Endothelial cell of coronary artery (primary cell): Measurements from ENCODE around the gene MPI. TPM values are rescaled to one million over a fixed set of nuclear protein-coding genes. Genes with fewer than 3 reads are reported as not detected.

ENCODE experiments used
- total RNA-seq: library from RNA; depleted of rRNA; stranded (reverse); fragments of >200 nt; gene quantifications from 2 replicates; pipeline ENCODE4 v1.2.3, GENCODE V29; 2014

MPI gene, protein sequence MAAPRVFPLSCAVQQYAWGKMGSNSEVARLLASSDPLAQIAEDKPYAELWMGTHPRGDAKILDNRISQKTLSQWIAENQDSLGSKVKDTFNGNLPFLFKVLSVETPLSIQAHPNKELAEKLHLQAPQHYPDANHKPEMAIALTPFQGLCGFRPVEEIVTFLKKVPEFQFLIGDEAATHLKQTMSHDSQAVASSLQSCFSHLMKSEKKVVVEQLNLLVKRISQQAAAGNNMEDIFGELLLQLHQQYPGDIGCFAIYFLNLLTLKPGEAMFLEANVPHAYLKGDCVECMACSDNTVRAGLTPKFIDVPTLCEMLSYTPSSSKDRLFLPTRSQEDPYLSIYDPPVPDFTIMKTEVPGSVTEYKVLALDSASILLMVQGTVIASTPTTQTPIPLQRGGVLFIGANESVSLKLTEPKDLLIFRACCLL
- total RNA-seq, result 34.3 and 65.8 TPM in 2 replicates

DNA sequence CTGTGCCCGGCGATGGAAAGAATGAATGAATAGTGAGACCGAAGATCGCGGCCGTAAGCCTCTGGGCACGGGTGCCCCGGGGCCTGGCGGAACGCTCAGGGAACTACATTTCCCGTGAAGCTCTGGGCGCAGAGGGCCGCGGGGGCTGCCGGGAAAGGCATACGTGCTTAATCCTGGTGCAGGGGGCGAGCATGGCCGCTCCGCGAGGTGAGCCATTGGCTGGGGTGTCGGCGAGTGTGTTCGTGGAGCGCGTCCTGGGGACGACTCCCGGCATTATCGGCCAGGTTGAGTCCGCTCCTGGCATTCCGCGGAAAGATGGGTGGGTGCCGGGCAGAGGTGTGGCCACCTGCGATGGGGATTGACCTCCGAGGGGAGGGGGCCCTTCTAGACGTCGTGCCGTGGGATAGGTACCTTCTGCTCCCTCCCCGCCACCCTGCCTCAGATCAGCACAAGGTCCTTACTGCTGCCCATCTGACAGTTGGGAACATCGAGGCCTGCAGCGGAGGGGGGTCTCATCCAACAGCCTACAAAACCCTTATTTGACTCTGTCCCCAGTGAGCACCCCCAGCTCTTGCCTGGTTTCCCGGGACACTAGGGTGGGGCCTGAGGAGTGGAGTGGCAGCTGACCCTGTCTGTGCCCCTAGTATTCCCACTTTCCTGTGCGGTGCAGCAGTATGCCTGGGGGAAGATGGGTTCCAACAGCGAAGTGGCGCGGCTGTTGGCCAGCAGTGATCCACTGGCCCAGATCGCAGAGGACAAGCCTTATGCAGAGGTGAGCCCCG lies at the start of gene MPI:
Gene MPI (plus strand): TSS at position 160 of the 782 bp plus-strand sequence. CDS start 32 bp downstream, at position 192.

GRCh38 chr15:74842581-74843444 lies 47.0 kb upstream of the MPI start, which contains the start of gene ULK3:
Gene ULK3, minus strand, starts transcription at chr15:74843156. Its CDS starts 51 bp downstream, at chr15:74843105.

DNA sequence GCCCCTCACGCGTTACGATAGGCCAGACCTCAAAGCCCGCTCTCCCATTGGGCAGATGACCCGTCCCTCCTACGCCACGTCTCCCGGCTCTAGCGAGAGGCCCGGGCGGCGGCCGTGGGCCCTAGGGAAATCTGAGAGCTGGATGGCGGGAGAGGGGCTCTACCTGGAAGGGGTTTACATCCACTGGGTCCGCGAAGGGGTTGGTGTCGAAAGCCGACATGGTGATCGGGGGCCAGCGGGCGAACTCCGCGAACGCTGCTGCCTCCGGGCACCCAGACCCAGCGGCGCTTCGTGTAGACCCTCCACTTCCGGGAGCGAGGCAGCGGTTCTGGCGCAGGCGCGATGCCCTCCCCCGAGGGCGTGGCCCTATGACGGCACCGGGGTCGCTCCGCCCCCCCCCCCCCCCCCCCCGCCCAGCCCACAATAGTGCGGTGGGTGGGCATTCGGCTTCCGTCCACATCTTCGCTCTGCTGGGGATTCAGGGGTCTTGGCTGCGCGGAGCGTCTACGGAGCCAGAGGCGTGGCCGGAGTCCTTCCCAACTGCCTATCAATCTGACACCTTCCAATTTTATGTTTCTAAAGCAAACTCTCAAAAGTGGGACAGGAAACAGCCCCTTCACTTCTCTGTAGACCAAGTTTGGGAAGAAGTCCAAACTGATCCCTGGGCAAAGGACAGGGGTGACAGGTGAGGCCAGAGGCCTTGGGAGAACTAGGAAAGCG lies 16.6 kb upstream of the MPI start, which contains the start of gene SCAMP2:
Gene SCAMP2 (minus strand): TSS at position 330 of the 720 bp plus-strand sequence. CDS start 110 bp downstream, at position 220.

GRCh38 chr15:74906450-74907162 lies 16.8 kb downstream of the MPI start, which contains the start of gene FAM219B:
Gene FAM219B, minus strand, starts transcription at chr15:74906851. Its CDS starts 51 bp downstream, at chr15:74906800.

GRCh38 chr15:74937590-74938371 lies 47.9 kb downstream of the MPI start, which contains the start of gene COX5A:
Gene COX5A, minus strand, starts transcription at chr15:74938073. Its CDS starts 59 bp downstream, at chr15:74938014.

Other genes starting within 250 kb of the MPI start
- gene EDC3, start 194.0 kb upstream of the MPI start, total RNA-seq, result 12.7 and 13.6 TPM in 2 replicates
- gene CYP1A1, start 164.5 kb upstream of the MPI start, total RNA-seq, result 3.0 and 5.5 TPM in 2 replicates
- not detected in 2 replicates for gene CYP1A2, start 141.2 kb upstream of the MPI start, total RNA-seq
- gene CSK, start 108.0 kb upstream of the MPI start, total RNA-seq, result 38.4 and 41.5 TPM in 2 replicates
- not detected in 2 replicates for gene LMAN1L, start 77.2 kb upstream of the MPI start, total RNA-seq
- gene CPLX3, start 63.4 kb upstream of the MPI start, total RNA-seq, result not detected in 2 replicates
- 13.4 and 14.9 TPM in 2 replicates for gene ULK3, start 46.9 kb upstream of the MPI start, total RNA-seq
- 14.6 and 18.4 TPM in 2 replicates for gene SCAMP2, start 16.7 kb upstream of the MPI start, total RNA-seq
- 27.4 and 41.3 TPM in 2 replicates for gene FAM219B, start 16.8 kb downstream of the MPI start, total RNA-seq
- gene COX5A, start 48.0 kb downstream of the MPI start, total RNA-seq, result 42.9 and 48.5 TPM in 2 replicates
- gene RPP25, start 66.7 kb downstream of the MPI start, total RNA-seq, result 6.1 and 7.7 TPM in 2 replicates
- gene SCAMP5, start 105.5 kb downstream of the MPI start, total RNA-seq, result 1.9 and 3.3 TPM in 2 replicates
- gene PPCDC, start 133.5 kb downstream of the MPI start, total RNA-seq, result 6.0 and 9.1 TPM in 2 replicates